Measurements from ENCODE around the gene TEKT5.

The TEKT5 gene

GRCh38 chr16:10612649-10613179 is 82.0 kb downstream of the TEKT5 start:
- H3K4ac ChIP-seq (ENCODE audit: low read length): no peak overlapping the region
- no CpG with 5 or more reads among the region's 6 CpGs for WGBS, 2 donors (ENCODE audit: extremely low coverage in 2 of 2, insufficient read length in 2 of 2, insufficient replicate concordance in 1 of 2)

GRCh38 chr16:10611825-10612342 is 82.8 kb downstream of the TEKT5 start:
- no peak overlapping the region for H3K18ac ChIP-seq (ENCODE audit: low read length)
- no peak overlapping the region for H3K9ac ChIP-seq (ENCODE audit: low read depth, low read length, poor library complexity)
- H2BK12ac ChIP-seq (ENCODE audit: low read length): no peak overlapping the region
- H3K23ac ChIP-seq (ENCODE audit: low read depth, low read length, poor library complexity): no peak overlapping the region
- no peaks in the 10 kb centered on the region for H3K36me3 ChIP-seq (replicated peaks in 1 of 2; ENCODE audit: control insufficient read depth in 2 of 2, insufficient read depth in 2 of 2, low read length in 2 of 2)
- no peak overlapping the region for H3K4me3 ChIP-seq (ENCODE audit: low read length in 2 of 2)
- no peak for DNase-seq (ENCODE audit: low spot score)
- H3K9me3 ChIP-seq (replicated peaks in 1 of 2; ENCODE audit: control insufficient read depth in 2 of 2, insufficient read depth in 1 of 2, low read depth in 1 of 2, low read length in 2 of 2): no peaks in the 10 kb centered on the region
- H4K8ac ChIP-seq (ENCODE audit: low read depth, low read length): no peak overlapping the region
- no peak overlapping the region for H3K4ac ChIP-seq (ENCODE audit: low read length)
- H3K14ac ChIP-seq (ENCODE audit: low read length): no peak overlapping the region
- no peak overlapping the region for H2AK5ac ChIP-seq (ENCODE audit: low read depth, low read length)
- H3K27me3 ChIP-seq (ENCODE audit: control insufficient read depth in 3 of 3, insufficient read depth in 3 of 3, low read depth in 1 of 3, low read length in 3 of 3): peaks cover 0 to 19% (median 0%) of the 10 kb centered on the region in 3 experiments
- H3K4me2 ChIP-seq (ENCODE audit: insufficient read depth, low read length, poor library complexity, severe bottlenecking): no peak overlapping the region
- H2BK5ac ChIP-seq (ENCODE audit: low read length): no peak overlapping the region
- H4K91ac ChIP-seq (ENCODE audit: low read depth, low read length, poor library complexity): no peak overlapping the region
- H3K4me1 ChIP-seq (ENCODE audit: control insufficient read depth in 2 of 2, insufficient read depth in 1 of 2, low read depth in 1 of 2, low read length in 2 of 2): peaks cover 3 to 7% of the 10 kb centered on the region in 2 donors
- WGBS, 2 donors (ENCODE audit: extremely low coverage in 2 of 2, insufficient read length in 2 of 2, insufficient replicate concordance in 1 of 2): no CpG with 5 or more reads among the region's 6 CpGs
- H2BK120ac ChIP-seq (ENCODE audit: low read depth, low read length): no peak overlapping the region
- no peak overlapping the region for H3K27ac ChIP-seq (replicated peaks; ENCODE audit: low read length)
- peak overlapping the region; percentile 35 for H2AFZ ChIP-seq (ENCODE audit: low read length)
- H2BK15ac ChIP-seq (ENCODE audit: low read length): no peak overlapping the region
- no peaks in the 10 kb centered on the region for H3K79me1 ChIP-seq (ENCODE audit: low read depth, low read length)

More at GRCh38 chr16:10612649-10613179, 82.0 kb downstream of the TEKT5 start:
- Histone ChIP-seq H4K8ac (ENCODE audit: low read depth, low read length) (no peak overlapping the region), H3K4me2 (ENCODE audit: insufficient read depth, low read length, poor library complexity, severe bottlenecking) (no peak overlapping the region), H3K4me1 (ENCODE audit: control insufficient read depth in 2 of 2, insufficient read depth in 1 of 2, low read depth in 1 of 2, low read length in 2 of 2) (peaks cover 11 to 13% of the 10 kb centered on the region in 2 donors), H2BK12ac (ENCODE audit: low read length) (no peak overlapping the region), H3K18ac (ENCODE audit: low read length) (no peak overlapping the region), H2AFZ (ENCODE audit: low read length) (no peak overlapping the region), H2BK5ac (ENCODE audit: low read length) (no peak overlapping the region), H3K4me3 (ENCODE audit: low read length in 2 of 2) (no peak overlapping the region), H3K27me3 (ENCODE audit: control insufficient read depth in 3 of 3, insufficient read depth in 3 of 3, low read depth in 1 of 3, low read length in 3 of 3) (peaks cover 0 to 27% (median 0%) of the 10 kb centered on the region in 3 experiments), H3K36me3 (replicated peaks in 1 of 2; ENCODE audit: control insufficient read depth in 2 of 2, insufficient read depth in 2 of 2, low read length in 2 of 2) (no peaks in the 10 kb centered on the region), H3K9me3 (replicated peaks in 1 of 2; ENCODE audit: control insufficient read depth in 2 of 2, insufficient read depth in 1 of 2, low read depth in 1 of 2, low read length in 2 of 2) (no peaks in the 10 kb centered on the region), H4K91ac (ENCODE audit: low read depth, low read length, poor library complexity) (no peak overlapping the region), H2AK5ac (ENCODE audit: low read depth, low read length) (no peak overlapping the region), H3K79me1 (ENCODE audit: low read depth, low read length) (no peaks in the 10 kb centered on the region), H2BK15ac (ENCODE audit: low read length) (peak overlapping the region; percentile 76), H3K14ac (ENCODE audit: low read length) (no peak overlapping the region), H3K9ac (ENCODE audit: low read depth, low read length, poor library complexity) (no peak overlapping the region), H3K23ac (ENCODE audit: low read depth, low read length, poor library complexity) (no peak overlapping the region), H3K27ac (replicated peaks; ENCODE audit: low read length) (no peak overlapping the region), H2BK120ac (ENCODE audit: low read depth, low read length) (peak overlapping the region; percentile 48)
- DNase-seq (ENCODE audit: low spot score): no peak

- Histone ChIP-seq H3K4me2 (ENCODE audit: insufficient read depth, low read length, poor library complexity, severe bottlenecking) (no peak overlapping the region), H3K27ac (replicated peaks; ENCODE audit: low read length) (no peak overlapping the region), H4K91ac (ENCODE audit: low read depth, low read length, poor library complexity) (no peak overlapping the region), H3K9me3 (replicated peaks in 1 of 2; ENCODE audit: control insufficient read depth in 2 of 2, insufficient read depth in 1 of 2, low read depth in 1 of 2, low read length in 2 of 2) (no peaks in the 10 kb centered on the region), H3K4ac (ENCODE audit: low read length) (no peak overlapping the region), H3K4me3 (ENCODE audit: low read length in 2 of 2) (no peak overlapping the region), H3K79me1 (ENCODE audit: low read depth, low read length) (no peaks in the 10 kb centered on the region), H4K8ac (ENCODE audit: low read depth, low read length) (no peak overlapping the region), H3K9ac (ENCODE audit: low read depth, low read length, poor library complexity) (no peak overlapping the region), H2BK15ac (ENCODE audit: low read length) (no peak overlapping the region), H3K18ac (ENCODE audit: low read length) (no peak overlapping the region), H2AFZ (ENCODE audit: low read length) (no peak overlapping the region), H2BK12ac (ENCODE audit: low read length) (no peak overlapping the region), H3K4me1 (ENCODE audit: control insufficient read depth in 2 of 2, insufficient read depth in 1 of 2, low read depth in 1 of 2, low read length in 2 of 2) (peaks cover 0 to 11% of the 10 kb centered on the region in 2 donors), H3K14ac (ENCODE audit: low read length) (no peak overlapping the region), H3K23ac (ENCODE audit: low read depth, low read length, poor library complexity) (no peak overlapping the region), H2BK120ac (ENCODE audit: low read depth, low read length) (no peak overlapping the region), H2AK5ac (ENCODE audit: low read depth, low read length) (no peak overlapping the region), H2BK5ac (ENCODE audit: low read length) (no peak overlapping the region), H3K27me3 (ENCODE audit: control insufficient read depth in 3 of 3, insufficient read depth in 3 of 3, low read depth in 1 of 3, low read length in 3 of 3) (peaks cover 0 to 14% (median 0%) of the 10 kb centered on the region in 3 experiments), H3K36me3 (replicated peaks in 1 of 2; ENCODE audit: control insufficient read depth in 2 of 2, insufficient read depth in 2 of 2, low read length in 2 of 2) (no peaks in the 10 kb centered on the region)
- no peak for DNase-seq (ENCODE audit: low spot score)
- WGBS, 2 donors (ENCODE audit: extremely low coverage in 2 of 2, insufficient read length in 2 of 2, insufficient replicate concordance in 1 of 2): no CpG with 5 or more reads among the region's 13 CpGs
Measured at GRCh38 chr16:10610499-10611184, 84.1 kb downstream of the TEKT5 start.

- Histone ChIP-seq H4K8ac (ENCODE audit: low read depth, low read length) (no peak overlapping the region), H4K91ac (ENCODE audit: low read depth, low read length, poor library complexity) (no peak overlapping the region), H2BK120ac (ENCODE audit: low read depth, low read length) (no peak overlapping the region), H2AK5ac (ENCODE audit: low read depth, low read length) (no peak overlapping the region), H2BK5ac (ENCODE audit: low read length) (no peak overlapping the region), H3K79me1 (ENCODE audit: low read depth, low read length) (no peaks in the 10 kb centered on the region), H3K4me1 (ENCODE audit: control insufficient read depth in 2 of 2, insufficient read depth in 1 of 2, low read depth in 1 of 2, low read length in 2 of 2) (peaks cover 0 to 11% of the 10 kb centered on the region in 2 donors), H2AFZ (ENCODE audit: low read length) (peak overlapping the region; percentile 18), H3K9me3 (replicated peaks in 1 of 2; ENCODE audit: control insufficient read depth in 2 of 2, insufficient read depth in 1 of 2, low read depth in 1 of 2, low read length in 2 of 2) (no peaks in the 10 kb centered on the region), H3K18ac (ENCODE audit: low read length) (no peak overlapping the region), H3K14ac (ENCODE audit: low read length) (no peak overlapping the region), H3K36me3 (replicated peaks in 1 of 2; ENCODE audit: control insufficient read depth in 2 of 2, insufficient read depth in 2 of 2, low read length in 2 of 2) (no peaks in the 10 kb centered on the region), H3K27ac (replicated peaks; ENCODE audit: low read length) (no peak overlapping the region), H2BK15ac (ENCODE audit: low read length) (no peak overlapping the region), H2BK12ac (ENCODE audit: low read length) (no peak overlapping the region), H3K9ac (ENCODE audit: low read depth, low read length, poor library complexity) (no peak overlapping the region), H3K4me3 (ENCODE audit: low read length in 2 of 2) (no peak overlapping the region), H3K23ac (ENCODE audit: low read depth, low read length, poor library complexity) (no peak overlapping the region), H3K4ac (ENCODE audit: low read length) (no peak overlapping the region), H3K27me3 (ENCODE audit: control insufficient read depth in 3 of 3, insufficient read depth in 3 of 3, low read depth in 1 of 3, low read length in 3 of 3) (peaks cover 0 to 11% (median 0%) of the 10 kb centered on the region in 3 experiments), H3K4me2 (ENCODE audit: insufficient read depth, low read length, poor library complexity, severe bottlenecking) (no peak overlapping the region)
- WGBS, 2 donors (ENCODE audit: extremely low coverage in 2 of 2, insufficient read length in 2 of 2, insufficient replicate concordance in 1 of 2): no CpG with 5 or more reads among the region's 7 CpGs
- DNase-seq (ENCODE audit: low spot score): no peak
Measured at GRCh38 chr16:10609402-10609774, 85.3 kb downstream of the TEKT5 start.
